Breast epithelium (tissue), 3 donors: ENCODE measurements around the gene TPCN2.

ENCODE experiments used
- POLR2A ChIP-seq: fragments of 450-650 bp; IDR thresholded peaks from one replicate; pipeline ENCODE4 v1.6.1; 2016; ENCODE audit warnings: antibody characterized with exemption, mild to moderate bottlenecking, moderate library complexity
- TF ChIP-seq, protein P1 (sequence below), 3 donors: fragments of 450-650 bp; IDR thresholded peaks; one replicate each; pipeline ENCODE4 v1.5.1; 2016 to 2017; ENCODE audit warnings: antibody characterized with exemption in 3 of 3, mild to moderate bottlenecking in 3 of 3, moderate library complexity in 3 of 3

DNA sequence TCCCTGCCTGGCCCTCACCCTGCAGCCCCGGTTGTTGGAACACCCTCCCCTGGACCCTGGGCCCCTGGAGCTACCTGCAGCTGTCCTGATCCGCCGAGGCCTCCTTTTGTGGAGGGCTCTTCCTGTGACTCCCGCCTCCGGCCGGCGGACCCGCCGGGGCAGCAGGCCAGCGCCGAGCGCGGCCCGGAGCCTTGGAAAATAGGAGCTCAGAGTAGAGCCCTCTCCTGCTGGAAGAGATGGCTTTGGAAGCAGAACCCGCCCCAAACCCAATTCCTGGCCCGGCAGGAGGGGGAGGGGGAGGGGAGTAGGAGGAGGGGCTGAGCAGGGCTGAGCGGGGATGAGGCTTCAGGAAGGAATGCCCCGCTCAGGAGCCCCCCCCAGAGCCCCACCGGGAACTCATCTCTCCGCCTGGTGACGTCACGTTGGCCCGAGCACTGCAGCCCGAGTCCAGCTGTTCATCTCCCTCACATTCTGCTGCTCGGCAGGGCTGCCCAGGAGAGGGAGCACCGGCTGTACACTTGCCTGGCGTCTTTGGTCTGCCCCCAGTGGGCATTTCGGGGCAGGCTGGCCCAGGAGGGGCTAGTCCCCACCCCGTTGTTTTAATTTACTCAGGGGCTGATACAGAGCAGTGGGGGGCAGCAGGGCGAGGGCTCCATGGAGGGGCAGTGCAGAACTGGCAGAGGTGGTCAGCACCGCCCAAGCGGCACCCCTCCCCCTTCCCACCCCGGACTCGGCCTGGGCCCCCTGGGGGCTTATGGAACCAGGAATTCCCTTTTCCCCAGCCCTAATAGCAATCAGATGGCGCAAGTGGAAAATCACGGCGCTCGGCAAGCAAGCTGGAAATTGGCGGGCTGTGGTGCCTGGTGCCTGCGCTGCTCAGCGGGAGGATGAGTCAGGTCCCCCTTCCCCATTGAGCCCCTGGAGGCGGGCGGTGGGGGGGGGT, 35.5 kb upstream of the TPCN2 start, which contains the start of gene MRGPRF:
- TF ChIP-seq, protein P1, sequence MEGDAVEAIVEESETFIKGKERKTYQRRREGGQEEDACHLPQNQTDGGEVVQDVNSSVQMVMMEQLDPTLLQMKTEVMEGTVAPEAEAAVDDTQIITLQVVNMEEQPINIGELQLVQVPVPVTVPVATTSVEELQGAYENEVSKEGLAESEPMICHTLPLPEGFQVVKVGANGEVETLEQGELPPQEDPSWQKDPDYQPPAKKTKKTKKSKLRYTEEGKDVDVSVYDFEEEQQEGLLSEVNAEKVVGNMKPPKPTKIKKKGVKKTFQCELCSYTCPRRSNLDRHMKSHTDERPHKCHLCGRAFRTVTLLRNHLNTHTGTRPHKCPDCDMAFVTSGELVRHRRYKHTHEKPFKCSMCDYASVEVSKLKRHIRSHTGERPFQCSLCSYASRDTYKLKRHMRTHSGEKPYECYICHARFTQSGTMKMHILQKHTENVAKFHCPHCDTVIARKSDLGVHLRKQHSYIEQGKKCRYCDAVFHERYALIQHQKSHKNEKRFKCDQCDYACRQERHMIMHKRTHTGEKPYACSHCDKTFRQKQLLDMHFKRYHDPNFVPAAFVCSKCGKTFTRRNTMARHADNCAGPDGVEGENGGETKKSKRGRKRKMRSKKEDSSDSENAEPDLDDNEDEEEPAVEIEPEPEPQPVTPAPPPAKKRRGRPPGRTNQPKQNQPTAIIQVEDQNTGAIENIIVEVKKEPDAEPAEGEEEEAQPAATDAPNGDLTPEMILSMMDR (IDR thresholded peaks at IDR 0.05), result peak; percentile 16 to 47 (median 36)
- no peak for TF ChIP-seq POLR2A
